GM19372 (cell line): ENCODE measurements around the gene ACSS3.
"Not testable (repeated sequence)": the region's sequence is repeated elsewhere in the genome, so short reads cannot be mapped to it uniquely, and the experiment has no call there.

Source experiments
- ATAC-seq: cut with Tn5 transposase; IDR thresholded peaks from one replicate; pipeline ENCODE4 v1.9.1; 2021; ENCODE audit warnings: mild to moderate bottlenecking, low read depth, moderate library complexity; ENCODE audit not compliant: unreplicated experiment

Gene ACSS3

DNA sequence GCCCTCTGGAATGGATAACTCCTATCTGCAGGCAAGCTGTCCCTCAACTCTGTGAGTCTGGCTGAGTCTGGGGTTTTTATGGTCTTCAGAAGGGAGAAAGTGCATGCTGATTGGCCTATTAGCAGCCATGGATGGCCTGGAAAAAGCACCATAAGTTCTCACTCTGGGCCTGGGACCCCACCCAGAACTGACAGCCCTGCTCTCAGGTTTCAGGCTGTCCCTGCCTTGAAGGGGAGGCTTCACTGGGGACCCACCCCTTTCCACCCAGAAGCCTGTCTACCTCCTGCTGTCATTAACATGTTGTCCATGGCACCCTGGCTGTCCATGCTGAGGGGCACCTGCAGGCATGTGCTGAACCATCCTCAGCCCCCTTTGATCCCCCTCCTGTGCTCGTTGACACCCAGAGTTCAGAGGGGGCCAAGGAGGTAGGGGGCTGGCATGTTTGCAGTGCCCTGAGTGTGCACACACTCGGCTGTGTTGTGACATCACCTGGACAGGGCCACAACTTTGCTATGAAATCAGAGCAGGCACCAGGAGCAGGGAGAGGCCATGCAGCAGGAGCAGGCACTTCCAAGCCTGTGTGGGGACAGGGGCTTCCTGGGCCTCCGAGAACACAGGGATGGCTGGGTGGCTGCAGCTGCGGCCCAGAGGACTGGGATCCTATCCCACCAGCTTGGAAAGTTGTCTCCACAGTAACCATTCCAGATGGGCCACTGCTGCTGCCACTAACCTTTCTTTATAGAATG, 84.7 kb downstream of the ACSS3 start:
- ATAC-seq, result no peak

DNA sequence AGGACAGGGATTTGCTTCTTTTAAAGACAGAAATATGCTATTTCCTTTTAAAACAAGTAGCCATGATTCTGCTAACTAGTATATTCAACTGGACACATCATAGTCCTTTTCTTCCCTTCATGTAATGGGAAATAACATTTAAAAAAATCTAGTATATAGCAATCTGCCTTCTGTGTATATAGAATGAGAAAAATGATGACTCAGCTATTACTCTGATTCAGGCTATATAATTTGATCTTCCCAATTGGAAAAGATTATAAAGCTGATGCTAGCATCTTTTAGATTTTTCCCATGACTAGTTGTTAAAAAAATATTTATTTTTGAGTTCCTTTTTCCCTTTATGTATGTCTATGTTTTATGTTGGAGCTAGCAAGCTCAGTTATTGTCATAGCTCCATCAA, 86.9 kb downstream of the ACSS3 start:
- ATAC-seq, result no peak

DNA sequence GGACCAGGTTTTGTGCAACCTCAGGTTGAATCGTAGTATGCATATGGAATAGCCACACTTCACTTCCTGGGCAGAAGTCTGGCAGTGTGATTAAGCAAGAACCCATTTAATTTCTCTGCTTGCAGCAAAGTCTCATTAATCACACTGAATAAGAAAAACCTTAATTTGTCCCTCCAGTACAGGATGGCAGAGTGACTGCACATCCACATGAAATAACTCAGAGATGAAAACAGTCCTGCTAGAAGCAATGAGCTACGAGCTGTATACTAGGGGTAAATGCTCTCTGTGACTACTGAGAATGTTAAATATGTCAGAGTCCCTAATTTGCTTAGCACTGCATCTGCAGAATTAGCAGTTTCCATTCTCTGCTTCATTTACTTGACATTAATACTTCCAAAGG, 88.9 kb downstream of the ACSS3 start:
- ATAC-seq, result no peak

DNA sequence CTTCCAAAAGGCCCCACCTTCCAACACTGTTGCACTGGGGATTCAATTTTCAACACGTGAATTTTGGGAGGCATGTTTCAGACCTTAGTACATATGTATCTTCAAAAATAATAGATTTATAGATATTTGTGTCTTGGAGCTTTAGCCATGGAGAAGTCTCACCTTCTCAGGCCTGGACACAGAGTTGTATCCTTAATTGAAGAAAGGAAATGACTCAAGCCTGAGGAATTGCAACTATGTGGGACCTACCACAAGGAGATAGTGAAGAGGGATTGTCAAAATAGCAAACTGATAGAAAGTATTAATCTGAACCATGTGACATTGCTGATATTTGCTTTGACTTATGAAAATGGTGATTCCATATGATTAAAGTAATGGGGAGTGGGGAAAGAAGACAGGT, 89.8 kb downstream of the ACSS3 start:
- no peak for ATAC-seq

DNA sequence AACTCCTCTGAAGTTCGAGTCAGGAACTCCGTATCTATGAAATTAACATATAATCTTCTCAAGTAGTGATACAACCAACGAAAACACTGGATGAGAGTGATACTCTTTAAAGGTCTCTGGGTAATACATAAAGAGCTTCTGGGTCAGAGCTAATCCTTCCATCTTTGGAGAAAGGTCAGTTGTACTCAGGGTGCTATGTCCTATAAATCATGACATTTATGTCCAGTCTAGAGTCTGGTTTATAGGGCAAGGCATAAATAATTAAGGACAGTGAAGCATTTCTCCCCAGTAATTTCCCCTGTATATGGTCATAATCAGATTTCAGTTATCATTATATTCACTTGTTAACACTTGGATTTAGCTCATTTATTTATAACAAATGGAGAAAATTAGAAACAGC, 90.6 kb downstream of the ACSS3 start:
- no peak for ATAC-seq

DNA sequence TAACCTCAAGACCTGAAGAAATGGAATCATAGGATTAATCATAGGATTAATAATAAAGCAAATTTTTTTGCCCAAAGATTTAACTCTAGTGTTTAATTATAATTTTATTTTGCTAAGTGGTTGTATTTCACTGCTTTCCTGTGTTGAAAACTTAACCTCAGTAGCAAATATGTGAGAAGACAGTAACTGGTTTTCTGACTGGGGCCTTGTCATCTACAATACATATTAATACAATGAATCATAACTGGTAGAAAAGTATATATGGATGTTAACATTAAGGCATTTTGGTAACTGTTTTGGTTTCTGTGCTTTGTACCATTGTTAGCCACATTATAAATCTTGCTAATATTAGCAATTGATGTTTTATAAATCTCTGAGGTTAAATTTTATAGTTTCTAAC, 92.2 kb downstream of the ACSS3 start:
- ATAC-seq, result no peak

DNA sequence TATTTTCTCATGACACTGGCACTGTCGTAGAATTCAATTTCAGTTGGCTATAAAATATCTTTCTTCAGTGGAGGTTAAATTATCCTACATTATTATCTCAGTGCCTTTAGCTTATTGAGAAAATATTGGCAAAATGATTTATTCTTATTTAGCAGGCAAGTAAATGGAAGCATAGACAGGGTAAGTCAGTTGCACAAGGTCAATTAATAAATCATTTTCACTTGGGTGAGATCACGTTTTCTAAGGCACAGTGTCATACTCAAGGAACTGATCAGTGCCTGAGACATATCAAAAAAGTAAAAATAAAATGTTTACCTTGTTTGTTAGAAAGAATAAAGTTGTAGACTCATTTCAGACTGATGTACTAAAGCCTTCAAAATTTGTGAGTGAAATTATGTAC, 95.0 kb downstream of the ACSS3 start:
- ATAC-seq, result no peak

DNA sequence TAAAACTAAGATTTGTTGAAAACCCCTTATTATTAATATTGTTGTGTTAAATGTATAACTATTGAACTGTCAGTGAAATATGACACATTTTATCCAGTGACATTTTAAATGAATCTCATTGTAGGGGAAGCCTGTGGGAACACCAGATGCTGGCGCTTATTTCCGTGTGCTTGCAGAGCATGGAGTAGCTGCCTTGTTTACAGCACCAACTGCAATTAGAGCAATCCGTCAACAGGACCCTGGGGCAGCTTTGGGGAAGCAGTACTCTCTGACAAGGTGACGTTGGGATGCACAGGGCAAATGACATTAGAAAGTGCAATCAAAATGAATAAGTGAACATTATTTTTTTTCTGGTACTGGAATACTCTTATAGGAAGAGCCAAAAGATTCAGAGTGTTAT, 96.8 kb downstream of the ACSS3 start:
- no peak for ATAC-seq

DNA sequence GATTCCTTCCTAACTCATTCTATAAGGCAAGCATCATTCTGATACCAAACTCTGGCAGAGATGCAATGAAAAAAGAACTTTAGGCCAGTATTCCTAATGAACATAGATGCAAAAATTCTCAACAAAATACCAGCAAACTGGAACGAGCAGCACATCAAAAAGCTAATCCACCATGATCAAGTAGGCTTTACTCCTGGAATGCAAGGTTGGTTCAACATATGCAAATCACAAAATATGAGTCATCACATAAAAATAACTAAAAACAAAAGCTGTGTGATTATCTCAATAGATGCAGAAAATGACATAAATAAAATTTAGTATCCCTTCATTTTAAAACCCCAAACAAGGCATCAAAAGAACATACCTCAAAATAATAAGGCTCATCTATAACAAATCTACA, 98.9 kb downstream of the ACSS3 start:
- no peak for ATAC-seq

DNA sequence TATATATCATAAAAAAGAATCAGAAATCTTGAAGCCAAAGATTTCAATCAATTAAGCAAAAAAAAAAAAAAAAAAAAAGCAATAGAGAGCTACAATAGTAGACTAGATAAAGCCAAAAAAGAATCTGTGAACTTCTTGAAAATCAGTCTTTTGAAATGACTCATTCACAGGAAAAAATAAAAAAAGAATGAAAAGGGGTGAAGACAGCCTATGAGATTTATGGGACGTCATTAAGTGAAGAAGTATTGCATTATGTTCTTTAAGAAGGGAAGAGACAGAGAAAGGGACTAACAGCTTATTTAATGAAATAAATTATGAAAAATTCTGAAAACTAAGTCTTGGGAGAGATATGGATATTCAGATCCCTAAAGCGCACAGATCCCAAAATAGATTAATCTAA, 103.8 kb downstream of the ACSS3 start:
- ATAC-seq, result no peak

DNA sequence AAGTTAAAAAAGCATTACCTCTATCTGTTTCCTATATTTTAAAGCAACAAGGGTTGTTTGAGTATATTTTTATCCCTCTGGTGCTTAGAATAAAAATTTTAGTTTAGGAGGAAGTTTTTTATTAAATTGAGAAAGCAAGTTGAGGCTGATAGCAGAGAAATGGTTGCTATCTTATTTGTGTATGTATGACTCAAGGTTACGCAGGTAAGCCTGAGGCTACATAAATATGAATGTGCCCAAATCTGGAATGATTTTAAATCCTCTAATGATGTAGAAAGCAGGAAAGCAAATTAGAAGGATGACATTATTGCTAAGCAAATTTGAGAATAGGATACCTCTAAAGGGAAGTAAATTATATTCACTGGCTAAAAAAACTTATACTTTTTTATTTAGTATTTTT, 109.8 kb downstream of the ACSS3 start:
- ATAC-seq, result no peak

DNA sequence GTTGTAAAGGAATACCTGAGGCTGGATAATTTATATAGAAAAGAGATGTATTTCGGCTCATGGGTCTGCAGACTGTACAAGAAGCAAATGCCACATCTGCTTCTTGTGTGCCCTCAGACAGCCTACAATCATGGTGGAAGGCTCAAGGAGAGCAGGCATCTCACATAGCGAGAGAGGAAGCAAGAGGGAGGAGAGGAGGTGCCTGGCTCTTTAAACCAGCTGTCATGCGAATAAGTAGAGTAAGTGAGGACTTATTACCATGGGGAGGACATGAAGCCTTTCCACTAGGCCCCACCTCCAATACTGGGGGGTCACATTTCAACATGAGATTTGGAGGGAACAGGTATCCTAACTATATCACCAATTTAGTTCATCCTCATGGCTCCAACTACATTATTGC, 118.7 kb downstream of the ACSS3 start:
- no peak for ATAC-seq

DNA sequence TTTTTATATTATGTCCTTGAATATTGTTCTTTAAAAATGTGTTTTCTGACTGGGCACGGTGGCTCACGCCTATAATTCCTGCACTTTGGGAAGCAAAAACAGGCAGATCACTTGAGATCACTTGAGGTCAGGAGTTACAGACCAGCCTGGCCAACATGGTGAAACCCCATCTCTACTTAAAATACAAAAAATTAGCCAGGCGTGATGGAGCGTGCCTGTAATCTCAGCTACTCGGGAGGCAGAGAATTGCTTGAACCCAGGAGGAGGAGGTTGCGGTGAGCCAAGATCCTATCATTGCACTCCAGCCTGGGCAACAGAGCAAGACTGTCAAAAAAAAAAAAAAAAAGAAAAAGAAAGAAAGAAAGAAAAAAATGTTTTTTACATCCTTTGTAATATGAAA, 122.7 kb downstream of the ACSS3 start:
- not testable (repeated sequence) for ATAC-seq

DNA sequence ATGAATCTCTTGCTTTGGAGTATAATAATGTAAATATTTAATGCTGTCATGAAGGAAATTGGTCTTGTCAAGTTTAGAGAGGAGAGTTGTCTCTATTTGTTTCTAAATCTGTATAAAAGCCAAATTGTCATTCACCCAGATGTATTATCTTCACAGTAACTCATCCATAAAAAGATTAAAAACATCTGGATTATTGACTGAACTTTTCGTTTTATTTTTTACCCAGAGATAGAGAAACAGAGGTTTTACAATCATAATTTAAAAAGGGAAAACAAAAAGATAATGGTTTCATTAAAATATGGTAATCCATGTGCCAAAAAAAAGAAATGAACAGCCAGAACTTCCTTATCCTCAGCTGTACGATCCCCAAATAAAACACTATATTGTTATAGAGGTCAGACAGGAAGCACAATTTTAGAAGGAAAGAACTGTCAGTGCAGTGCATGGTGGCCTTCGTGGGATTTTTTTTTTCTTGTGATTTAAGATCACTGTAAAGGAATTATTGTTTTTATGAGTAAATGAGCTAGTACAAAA, 125.9 kb downstream of the ACSS3 start:
- no peak for ATAC-seq

DNA sequence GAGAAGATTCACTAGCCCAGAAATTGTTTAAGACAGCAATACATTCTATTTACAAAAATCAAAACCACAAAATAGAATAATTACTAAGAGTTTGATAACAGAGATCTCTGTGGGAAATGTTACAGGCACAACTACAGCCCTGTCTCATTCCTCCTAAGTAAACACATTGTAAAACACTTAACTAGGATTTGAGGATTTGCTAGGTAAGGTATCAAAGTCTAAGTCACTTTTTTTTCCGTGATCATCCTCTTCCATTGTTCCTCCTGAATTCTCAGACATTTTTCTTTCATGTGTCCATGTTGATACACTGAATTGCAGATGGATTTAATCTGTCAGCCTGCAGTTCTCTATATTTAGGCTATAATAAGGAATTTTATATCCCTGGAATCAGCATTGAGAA, 127.5 kb downstream of the ACSS3 start:
- ATAC-seq, result no peak

DNA sequence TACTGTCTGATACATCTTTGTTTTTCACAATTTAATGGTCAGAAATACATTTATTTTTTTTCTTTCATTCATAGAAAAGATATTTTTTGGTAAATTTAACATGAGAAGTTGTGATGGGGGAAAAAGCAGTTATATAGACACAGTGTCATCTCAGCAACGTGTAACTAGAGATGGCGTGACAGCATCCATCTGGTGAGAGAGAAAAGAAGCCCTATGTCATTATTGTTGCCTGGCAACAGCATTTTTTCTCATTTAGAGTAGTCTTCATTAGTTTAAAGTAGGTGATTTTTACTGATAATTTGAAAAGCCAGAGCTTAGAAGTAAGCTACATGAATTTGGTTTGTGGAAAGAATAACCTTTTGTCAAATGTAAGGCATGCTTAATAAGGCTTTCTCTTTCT, 128.6 kb downstream of the ACSS3 start:
- ATAC-seq, result no peak

DNA sequence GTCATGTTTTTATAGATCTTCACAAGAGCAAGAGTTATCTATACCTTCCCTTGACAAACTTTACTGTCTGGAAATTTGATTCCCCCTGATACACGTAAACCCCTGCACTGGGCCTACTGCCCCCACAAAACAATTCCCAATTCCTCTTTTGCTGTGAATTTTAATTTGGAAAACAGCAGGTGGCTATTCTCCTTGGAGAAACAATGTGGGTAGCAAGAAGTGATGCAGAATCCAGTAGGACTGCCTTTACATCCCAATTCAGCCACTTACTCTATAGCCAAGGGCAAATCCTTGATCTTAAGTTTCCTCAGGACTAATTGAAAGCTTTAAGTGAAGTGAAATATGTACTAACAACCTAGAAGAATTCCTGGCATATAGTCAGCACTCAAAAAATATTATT, 129.3 kb downstream of the ACSS3 start:
- ATAC-seq, result no peak

DNA sequence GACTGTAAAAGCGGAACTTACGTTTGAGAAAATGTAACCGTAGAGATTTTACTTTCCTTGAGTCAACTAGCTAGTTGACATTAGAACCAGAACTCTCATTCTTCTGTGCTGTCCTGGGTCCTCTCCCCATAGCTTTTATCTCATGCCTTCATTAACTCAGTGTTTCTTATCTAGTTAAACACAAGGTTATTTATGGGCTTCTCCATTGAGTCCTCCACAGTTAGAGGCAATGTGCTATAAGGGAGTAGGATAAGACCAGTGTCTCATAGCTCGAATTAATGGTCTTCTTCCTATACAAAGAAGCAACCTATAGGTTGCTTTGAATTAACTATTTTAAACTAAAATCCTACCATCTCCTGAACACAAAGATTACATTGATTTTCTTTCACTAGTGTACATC, 129.8 kb downstream of the ACSS3 start:
- no peak for ATAC-seq

DNA sequence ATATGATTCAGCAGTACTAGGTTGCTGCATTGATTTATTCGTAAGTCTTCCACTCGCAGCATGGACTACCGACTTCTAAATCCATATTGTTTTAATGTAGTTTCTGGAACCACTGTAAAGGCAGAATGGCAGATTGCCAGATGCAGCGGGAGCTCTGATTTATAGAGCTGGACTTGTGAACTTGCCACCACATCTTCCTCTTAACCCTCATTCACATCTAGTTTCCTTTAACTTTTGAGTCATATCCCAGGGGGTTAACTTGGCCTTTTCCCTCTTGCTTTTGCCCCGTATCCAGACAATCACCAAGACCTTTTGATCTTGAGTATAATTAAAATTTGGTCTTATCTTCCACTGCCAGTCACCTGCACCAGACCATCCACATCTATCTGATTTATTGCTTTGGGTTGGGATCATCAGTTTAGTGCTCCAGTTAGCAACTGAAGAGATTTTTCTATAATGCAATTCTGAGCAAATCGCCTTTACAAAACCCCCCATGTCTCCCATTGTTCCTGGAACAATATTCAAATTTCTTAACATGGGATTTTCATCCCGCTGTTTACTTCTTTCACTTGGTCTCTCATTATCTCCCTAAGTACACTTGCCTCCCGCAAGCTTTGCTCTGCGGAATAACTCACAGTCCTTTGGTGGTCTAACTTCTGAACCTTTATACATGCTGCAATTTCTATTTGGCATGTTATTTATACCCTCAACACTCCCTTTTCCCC, 130.5 kb downstream of the ACSS3 start:
- ATAC-seq, result no peak

DNA sequence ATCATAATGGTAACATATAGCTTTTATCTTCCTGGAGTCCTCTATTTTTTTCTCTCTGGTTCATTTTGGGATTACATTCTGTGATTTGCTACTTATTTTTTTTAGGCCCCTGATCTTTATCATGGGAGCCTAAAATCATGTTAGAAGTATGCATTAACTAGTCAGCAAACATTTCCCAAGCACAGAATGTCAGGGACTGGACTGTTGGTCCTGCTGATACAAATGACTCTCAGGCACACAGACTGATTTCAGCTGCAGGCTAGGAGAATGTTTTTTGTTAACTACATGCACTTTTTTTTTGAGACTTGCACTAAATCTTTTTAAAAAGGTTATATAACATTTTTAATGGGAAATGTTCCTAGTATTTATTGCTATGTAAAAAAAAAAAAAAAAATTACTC, 131.1 kb downstream of the ACSS3 start:
- ATAC-seq, result no peak

DNA sequence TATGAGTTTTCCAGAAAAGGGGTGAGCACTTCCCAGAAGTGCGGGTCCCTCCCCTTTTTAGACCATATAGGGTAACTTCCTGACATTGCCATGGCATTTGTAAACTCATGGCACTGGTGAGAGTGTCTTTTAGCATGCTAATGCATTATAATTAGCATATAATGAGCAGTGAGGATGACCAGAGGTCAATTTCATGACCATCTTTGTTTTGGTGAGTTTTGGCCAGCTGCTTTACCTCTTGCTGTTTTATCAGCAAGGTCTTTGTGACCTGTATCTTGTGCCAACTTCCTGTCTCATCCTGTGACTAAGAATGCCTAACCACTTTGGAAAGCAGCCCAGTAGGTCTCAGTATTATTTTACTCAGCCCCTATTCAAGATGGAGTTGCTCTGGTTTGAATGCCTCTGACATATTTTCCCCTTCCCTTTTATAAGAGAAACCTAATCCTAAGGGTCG, 131.9 kb downstream of the ACSS3 start:
- ATAC-seq, result not testable (repeated sequence)

DNA sequence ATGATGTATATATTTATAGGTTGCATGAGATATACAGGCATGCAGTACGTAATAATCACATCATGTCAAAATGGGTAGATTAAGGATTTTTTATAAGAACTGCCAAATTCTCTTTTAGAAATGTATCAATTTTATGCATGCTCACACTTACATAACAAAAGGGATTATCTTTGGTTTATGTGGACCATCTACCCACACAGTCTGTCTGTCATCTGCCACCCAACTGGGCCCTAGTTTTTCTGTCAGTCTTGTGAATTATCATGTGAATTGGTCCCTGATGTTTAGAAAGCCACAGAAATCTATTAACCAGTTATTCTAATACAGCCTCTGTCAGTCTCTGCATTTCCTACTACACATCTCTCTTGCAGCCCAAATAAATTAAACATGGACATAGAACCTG, 133.4 kb downstream of the ACSS3 start:
- ATAC-seq, result no peak
